Cardiac muscle cell (in vitro differentiated cells and primary cell): ENCODE results near the gene ACADS. TPM values are rescaled to one million over a fixed set of nuclear protein-coding genes. Genes with fewer than 3 reads are reported as not detected.

ENCODE experiments used
- DNase-seq, 2 donors: peaks; one replicate each; pipeline versions ENCODE4 v3.0.0 to v3.0.0-alpha.2; 2010 to 2017; ENCODE audit warnings: low read depth in 1 of 2, low spot score in 1 of 2
- H3K27ac ChIP-seq: fragments of 200-600 bp; sonication (generic); 2 replicates; pipeline ENCODE4 v1.5.1; 2016
- H3K27me3 ChIP-seq: fragments of 200-600 bp; sonication (generic); 2 replicates; pipeline ENCODE4 v1.6.0; 2016; ENCODE audit warnings: control low read depth
- H3K36me3 ChIP-seq: fragments of 200-600 bp; sonication (generic); 2 replicates; pipeline ENCODE4 v1.5.1; 2016; ENCODE audit warnings: control low read depth
- H3K4me1 ChIP-seq: fragments of 200-600 bp; sonication (generic); 2 replicates; pipeline ENCODE4 v1.8.1; 2017; ENCODE audit warnings: low read depth, mild to moderate bottlenecking, mixed run types
- H3K4me3 ChIP-seq: fragments of 200-600 bp; sonication (generic); 2 replicates; pipeline ENCODE4 v1.5.1; 2016; ENCODE audit warnings: mild to moderate bottlenecking
- H3K9me3 ChIP-seq: fragments of 200-600 bp; sonication (generic); 2 replicates; pipeline ENCODE4 v1.5.1; 2017; ENCODE audit warnings: low read depth, mild to moderate bottlenecking, control low read depth
- CTCF ChIP-seq: IDR thresholded peaks from 2 replicates; pipeline ENCODE4 v1.5.1; 2012; ENCODE audit warnings: low read depth, mild to moderate bottlenecking, low read length
- polyA plus RNA-seq: library from polyadenylated mRNA; unstranded; fragments of >200 nt; fragmentation: Nextera tagmentation; extraction: Ambion mirVana; gene quantifications from 2 replicates; pipeline ENCODE4 v1.2.1, GENCODE V29; 2016
- total RNA-seq: library from RNA; depleted of rRNA; stranded (reverse); fragments of >200 nt; gene quantifications from 2 replicates; pipeline ENCODE4 v1.2.3, GENCODE V29; 2016

Gene ACADS
- total and polyA plus RNA-seq, 2 experiments from 2014 or later = 35.9 to 59.8 TPM

DNA sequence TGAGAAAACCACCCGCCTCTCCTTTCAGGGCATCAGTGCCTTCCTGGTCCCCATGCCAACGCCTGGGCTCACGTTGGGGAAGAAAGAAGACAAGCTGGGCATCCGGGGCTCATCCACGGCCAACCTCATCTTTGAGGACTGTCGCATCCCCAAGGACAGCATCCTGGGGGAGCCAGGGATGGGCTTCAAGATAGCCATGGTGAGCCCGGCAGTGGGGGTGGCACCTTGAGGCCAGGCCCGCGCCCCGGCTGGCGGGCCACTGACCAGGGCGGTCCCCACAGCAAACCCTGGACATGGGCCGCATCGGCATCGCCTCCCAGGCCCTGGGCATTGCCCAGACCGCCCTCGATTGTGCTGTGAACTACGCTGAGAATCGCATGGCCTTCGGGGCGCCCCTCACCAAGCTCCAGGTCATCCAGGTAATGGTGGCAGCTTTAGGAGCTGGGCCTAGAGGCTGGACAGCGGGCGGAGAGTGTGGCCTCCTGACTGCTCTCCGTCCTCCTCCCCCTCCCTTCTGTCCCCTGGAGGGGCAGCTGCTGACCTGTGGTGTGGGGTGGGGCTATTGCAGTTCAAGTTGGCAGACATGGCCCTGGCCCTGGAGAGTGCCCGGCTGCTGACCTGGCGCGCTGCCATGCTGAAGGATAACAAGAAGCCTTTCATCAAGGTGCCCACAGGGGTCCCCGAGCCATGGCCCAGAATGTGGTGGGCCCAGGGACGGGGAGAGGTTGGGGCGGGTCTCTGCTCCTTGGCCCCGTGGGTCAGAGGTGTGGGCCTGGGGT is 12.8 kb downstream of the ACADS start:
- H3K4me3 ChIP-seq = no peak overlapping the region
- H3K9me3 ChIP-seq = no peaks in the 10 kb centered on the region
- no peak for DNase-seq
- H3K4me1 ChIP-seq = no peaks in the 10 kb centered on the region
- no peak overlapping the region for H3K27ac ChIP-seq
- TF ChIP-seq CTCF = peak; percentile 0
- no peaks in the 10 kb centered on the region for H3K27me3 ChIP-seq
- no peaks in the 10 kb centered on the region for H3K36me3 ChIP-seq

DNA sequence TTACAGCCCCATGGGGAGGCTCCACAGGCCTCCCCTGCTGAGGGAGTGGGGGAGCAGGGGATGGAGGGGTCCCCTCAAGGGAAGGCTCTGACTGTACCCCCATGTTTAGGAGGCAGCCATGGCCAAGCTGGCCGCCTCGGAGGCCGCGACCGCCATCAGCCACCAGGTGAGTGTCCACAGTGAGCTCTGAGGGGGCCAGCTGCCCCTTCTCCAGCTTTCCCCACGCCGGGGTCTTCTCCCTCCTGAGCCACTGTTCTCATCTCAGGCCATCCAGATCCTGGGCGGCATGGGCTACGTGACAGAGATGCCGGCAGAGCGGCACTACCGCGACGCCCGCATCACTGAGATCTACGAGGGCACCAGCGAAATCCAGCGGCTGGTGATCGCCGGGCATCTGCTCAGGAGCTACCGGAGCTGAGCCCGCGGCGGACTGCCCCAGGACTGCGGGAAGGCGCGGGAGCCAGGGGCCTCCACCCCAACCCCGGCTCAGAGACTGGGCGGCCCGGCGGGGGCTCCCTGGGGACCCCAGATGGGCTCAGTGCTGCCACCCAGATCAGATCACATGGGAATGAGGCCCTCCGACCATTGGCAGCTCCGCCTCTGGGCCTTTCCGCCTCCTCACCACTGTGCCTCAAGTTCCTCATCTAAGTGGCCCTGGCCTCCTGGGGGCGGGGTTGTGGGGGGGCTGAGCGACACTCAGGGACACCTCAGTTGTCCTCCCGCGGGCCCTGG is 13.6 kb downstream of the ACADS start:
- TF ChIP-seq CTCF = no peak
- Histone ChIP-seq H3K4me3 (no peak overlapping the region), H3K36me3 (no peaks in the 10 kb centered on the region), H3K4me1 (no peaks in the 10 kb centered on the region), H3K27ac (no peak overlapping the region), H3K27me3 (no peaks in the 10 kb centered on the region), H3K9me3 (no peaks in the 10 kb centered on the region)
- DNase-seq = no peak

DNA sequence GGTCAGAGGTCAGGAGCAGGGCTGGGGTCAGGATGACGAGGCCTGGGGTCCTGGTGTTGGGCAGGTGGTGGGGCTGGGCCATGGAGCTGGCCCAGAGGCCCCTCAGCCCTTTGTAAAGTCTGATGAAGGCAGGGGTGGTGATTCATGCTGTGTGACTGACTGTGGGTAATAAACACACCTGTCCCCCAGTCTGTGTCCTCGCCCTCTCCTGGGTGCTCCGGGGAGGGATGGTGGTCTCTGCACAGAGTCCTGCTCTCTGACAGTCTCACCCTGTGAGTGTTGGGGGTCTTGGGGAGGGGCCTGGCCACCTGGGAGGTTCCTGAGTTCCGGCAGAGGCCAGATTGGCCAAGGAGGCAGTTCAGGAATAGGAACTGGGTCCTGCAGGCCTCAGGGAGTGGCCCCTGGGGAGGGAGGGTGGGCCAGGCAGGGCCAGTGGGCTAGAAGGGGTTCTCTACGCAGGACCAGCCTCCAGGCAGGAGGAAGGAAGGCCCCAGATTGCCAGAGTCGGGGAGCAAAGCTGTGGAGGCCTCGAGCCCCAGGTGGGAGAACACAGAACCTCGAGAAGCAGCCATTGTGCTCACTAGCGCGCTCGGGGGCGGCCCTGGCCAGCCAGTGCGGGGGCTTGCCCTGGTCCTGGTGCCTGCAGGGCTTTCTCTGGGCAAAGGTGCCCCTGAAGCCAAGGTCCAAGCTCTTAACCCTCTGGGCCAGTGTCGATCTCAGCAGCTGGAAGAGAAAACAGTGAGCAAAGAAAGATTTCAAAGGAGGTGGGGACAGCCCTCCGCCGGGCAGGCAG is 14.4 kb downstream of the ACADS start:
- no peaks in the 10 kb centered on the region for H3K36me3 ChIP-seq
- H3K9me3 ChIP-seq = no peaks in the 10 kb centered on the region
- H3K4me1 ChIP-seq = no peaks in the 10 kb centered on the region
- no peak overlapping the region for H3K27ac ChIP-seq
- no peak for TF ChIP-seq CTCF
- no peaks in the 10 kb centered on the region for H3K27me3 ChIP-seq
- DNase-seq = no peak
- no peak overlapping the region for H3K4me3 ChIP-seq

- Histone ChIP-seq H3K9me3 (no peaks in the 10 kb centered on the region), H3K4me1 (no peaks in the 10 kb centered on the region), H3K27me3 (no peaks in the 10 kb centered on the region), H3K27ac (no peak overlapping the region), H3K36me3 (no peaks in the 10 kb centered on the region), H3K4me3 (no peak overlapping the region)
- TF ChIP-seq CTCF = no peak
- DNase-seq = no peak
Observed at GRCh38 chr12:120740871-120741270, 15.2 kb downstream of the ACADS start.
